ENCODE measurements around the gene MAGEA2. TPM values are rescaled to one million over a fixed set of nuclear protein-coding genes. Genes with fewer than 3 reads are reported as not detected.
"Not testable (repeated sequence)": the region's sequence is repeated elsewhere in the genome, so short reads cannot be mapped to it uniquely, and the experiment has no call there.

Gene MAGEA2
- total and polyA plus RNA-seq, 2 of the 13 experiments (the other 11 are each of a cell fraction or from before 2014, with no cell fraction given): 0.05 to 0.15 TPM

- H2AFZ ChIP-seq (ENCODE audit: low read length); FAIRE-seq; intact Hi-C loops (cut with micrococcal nuclease; ENCODE audit: unreplicated experiment); H3K4me3 ChIP-seq (replicated peaks in 1 of 3; ENCODE audit: insufficient read depth in 1 of 3, low read depth in 2 of 3, low read length in 3 of 3); H3K4me1 ChIP-seq (ENCODE audit: insufficient read depth, low read length); in situ Hi-C loops (cut with HindIII; ENCODE audit: extremely low pct_ligation_motif_present, low pct_unique_long_range_greater_than_20kb); DNase-seq (ENCODE audit: low spot score); H3K27me3 ChIP-seq (ENCODE audit: control insufficient read depth in 1 of 2, insufficient read depth in 2 of 2, low read length in 2 of 2); H3K27ac ChIP-seq (ENCODE audit: extremely low read length, insufficient read depth, low read length); ATAC-seq; CTCF ChIA-PET (ENCODE audit: low intra/inter-chr PET ratio, low total read pairs); H3K9me3 ChIP-seq (ENCODE audit: low read length); POLR2A ChIA-PET; H3K4me2 ChIP-seq (ENCODE audit: low read depth, low read length); H3K9ac ChIP-seq (ENCODE audit: insufficient read depth, low read depth, low read length); H4K20me1 ChIP-seq (ENCODE audit: insufficient read depth, low read length); BruUV-seq (replicated peaks); H3K79me2 ChIP-seq (ENCODE audit: insufficient read depth, low read length); H3K36me3 ChIP-seq (replicated peaks in 1 of 2; ENCODE audit: control insufficient read depth in 1 of 2, insufficient read depth in 2 of 2, low read length in 2 of 2): not testable (repeated sequence)
- no CpG with 5 or more reads among the region's 5 CpGs for WGBS (ENCODE audit: low lambda C conversion rate)
These were observed 1.2 kb upstream of the MAGEA2 start for GRCh38 chrX:152754871-152755270.

GRCh38 chrX:152738560-152738959 lies 15.1 kb downstream of the MAGEA2 start:
- 17% methylated on average over 5 of the region's 5 CpGs for whole genome bisulfite sequencing (ENCODE audit: low lambda C conversion rate)
- no peak for DNase-seq (ENCODE audit: low spot score)
- FAIRE-seq: no peak

GRCh38 chrX:152736528-152736927 lies 17.1 kb downstream of the MAGEA2 start:
- H2AFZ ChIP-seq (ENCODE audit: low read length); H3K27ac ChIP-seq (ENCODE audit: extremely low read length, insufficient read depth, low read length); DNase-seq (ENCODE audit: low spot score); H3K4me1 ChIP-seq (ENCODE audit: insufficient read depth, low read length); H3K4me2 ChIP-seq (ENCODE audit: low read depth, low read length); ATAC-seq; CTCF ChIA-PET (ENCODE audit: low intra/inter-chr PET ratio, low total read pairs); H3K79me2 ChIP-seq (ENCODE audit: insufficient read depth, low read length); H3K36me3 ChIP-seq (replicated peaks in 1 of 2; ENCODE audit: control insufficient read depth in 1 of 2, insufficient read depth in 2 of 2, low read length in 2 of 2); intact Hi-C loops (cut with micrococcal nuclease; ENCODE audit: unreplicated experiment); H3K27me3 ChIP-seq (ENCODE audit: control insufficient read depth in 1 of 2, insufficient read depth in 2 of 2, low read length in 2 of 2); H4K20me1 ChIP-seq (ENCODE audit: insufficient read depth, low read length); FAIRE-seq; in situ Hi-C loops (cut with HindIII; ENCODE audit: extremely low pct_ligation_motif_present, low pct_unique_long_range_greater_than_20kb); H3K9ac ChIP-seq (ENCODE audit: insufficient read depth, low read depth, low read length); H3K4me3 ChIP-seq (replicated peaks in 1 of 3; ENCODE audit: insufficient read depth in 1 of 3, low read depth in 2 of 3, low read length in 3 of 3); BruUV-seq (replicated peaks); H3K9me3 ChIP-seq (ENCODE audit: low read length): not testable (repeated sequence)
- WGBS (ENCODE audit: low lambda C conversion rate): 28% methylated on average over 7 of the region's 12 CpGs
- POLR2A ChIA-PET: interaction anchor here (0.6 kb wide), 1 partner anchor 958 kb away, joined by 3 read pairs; no protein-coding TSS in a partner anchor

More at GRCh38 chrX:152738560-152738959, 15.1 kb downstream of the MAGEA2 start:
- no peak overlapping the region for H3K9ac ChIP-seq (ENCODE audit: insufficient read depth, low read depth, low read length)
- H3K4me1 ChIP-seq (ENCODE audit: insufficient read depth, low read length): no peaks in the 10 kb centered on the region
- H3K27ac ChIP-seq (ENCODE audit: extremely low read length, insufficient read depth, low read length): no peak overlapping the region
- no TSS peak for BruUV-seq (replicated peaks)
- ChIA-PET POLR2A (no interaction called here), CTCF (ENCODE audit: low intra/inter-chr PET ratio, low total read pairs) (no interaction called here)
- no peak overlapping the region for H3K4me2 ChIP-seq (ENCODE audit: low read depth, low read length)
- no peaks in the 10 kb centered on the region for H4K20me1 ChIP-seq (ENCODE audit: insufficient read depth, low read length)
- intact Hi-C loops (cut with micrococcal nuclease; ENCODE audit: unreplicated experiment): no loop called here
- H3K79me2 ChIP-seq (ENCODE audit: insufficient read depth, low read length): no peaks in the 10 kb centered on the region
- TF ChIP-seq HHEX (CRISPR knock-in tag; IDR thresholded peaks at IDR 0.05) (no peak), ZNF281 (CRISPR knock-in tag; IDR thresholded peaks at IDR 0.05; ENCODE audit: borderline replicate concordance) (no peak), ZNF552 (CRISPR knock-in tag; IDR thresholded peaks at IDR 0.05; ENCODE audit: borderline replicate concordance) (no peak), YEATS4 (CRISPR knock-in tag; IDR thresholded peaks at IDR 0.05; ENCODE audit: borderline replicate concordance) (no peak), ZNF776 (CRISPR knock-in tag; IDR thresholded peaks at IDR 0.05) (no peak), ZNF101 (CRISPR knock-in tag; IDR thresholded peaks at IDR 0.05; ENCODE audit: borderline replicate concordance, low read depth) (no peak), SIX4 (CRISPR knock-in tag; IDR thresholded peaks at IDR 0.05) (no peak), MIER3 (CRISPR knock-in tag; IDR thresholded peaks at IDR 0.05; ENCODE audit: borderline replicate concordance) (no peak), NFIB (CRISPR knock-in tag; IDR thresholded peaks at IDR 0.05; ENCODE audit: borderline replicate concordance) (no peak), ZNF253 (CRISPR knock-in tag; IDR thresholded peaks at IDR 0.05; ENCODE audit: borderline replicate concordance) (no peak)
- H2AFZ ChIP-seq (ENCODE audit: low read length): no peak overlapping the region
- no peaks in the 10 kb centered on the region for H3K36me3 ChIP-seq (replicated peaks in 1 of 2; ENCODE audit: control insufficient read depth in 1 of 2, insufficient read depth in 2 of 2, low read length in 2 of 2)
- H3K27me3 ChIP-seq (ENCODE audit: control insufficient read depth in 1 of 2, insufficient read depth in 2 of 2, low read length in 2 of 2): no peaks in the 10 kb centered on the region
- H3K4me3 ChIP-seq (replicated peaks in 1 of 3; ENCODE audit: insufficient read depth in 1 of 3, low read depth in 2 of 3, low read length in 3 of 3): no peak overlapping the region
- in situ Hi-C loops (cut with HindIII; ENCODE audit: extremely low pct_ligation_motif_present, low pct_unique_long_range_greater_than_20kb): no loop called here
- no peaks in the 10 kb centered on the region for H3K9me3 ChIP-seq (ENCODE audit: low read length)
- ATAC-seq: no peak

Data from HepG2 (cell line).